B cell (primary cell): ENCODE measurements around the gene KYAT1. TPM values are rescaled to one million over a fixed set of nuclear protein-coding genes. Genes with fewer than 3 reads are reported as not detected.

Experiments
- ATAC-seq: fragments of 200-7000 bp; cut with Tn5 transposase; one replicate; pipeline ENCODE4 v1.10.0; 2021; ENCODE audit warnings: low read depth, mild to moderate bottlenecking, moderate number of reproducible peaks, moderate library complexity
- CTCF ChIA-PET: fragments of 350-600 bp; sonication (Branson Sonifier 250); formaldehyde crosslinking; loops from one replicate; lab custom pipeline; 2021; ENCODE audit warnings: antibody characterized with exemption, inconsistent platforms; lab: Charles Lee
- POLR2A ChIA-PET: fragments of 350-600 bp; sonication (Branson Sonifier 250); formaldehyde crosslinking; loops from one replicate; lab custom pipeline; 2021; ENCODE audit warnings: antibody characterized with exemption; lab: Charles Lee
- DNase-seq: peaks from one replicate; pipeline ENCODE4 v3.0.0; 2013
- H2AFZ ChIP-seq: 2 replicates; pipeline ENCODE4 v1.6.1; 2012; ENCODE audit warnings: mild to moderate bottlenecking, low read depth, low read length; ENCODE audit not compliant: insufficient read depth, poor library complexity, severe bottlenecking
- H3K27ac ChIP-seq, 2 donors: 1 replicate in 1 of 2; 2 replicates in 1 of 2; pipeline ENCODE4 v1.5.1; 2012 to 2013; ENCODE audit warnings: low read length in 2 of 2, mild to moderate bottlenecking in 2 of 2, moderate library complexity in 1 of 2
- H3K27me3 ChIP-seq, 4 experiments: fragments of 200-600 bp in 1 of 4; sonication (generic) in 1 of 4; replicated peaks in 1 of 4; 1 replicate in 2 of 4; 2 replicates in 2 of 4; pipeline versions ENCODE4 v1.6.1 to v1.7.0; 2013 to 2016; ENCODE audit warnings: low read length in 3 of 4, mild to moderate bottlenecking in 2 of 4, mixed read lengths in 1 of 4, moderate library complexity in 1 of 4; ENCODE audit not compliant: insufficient read depth in 4 of 4, control insufficient read depth in 3 of 4; ENCODE audit errors: control extremely low read depth in 1 of 4
- H3K36me3 ChIP-seq, 2 experiments: replicated peaks in 1 of 2; 1 replicate in 1 of 2; 2 replicates in 1 of 2; pipeline versions ENCODE4 v1.6.1 to v1.7.1; 2013; ENCODE audit warnings: low read length in 1 of 2; ENCODE audit not compliant: insufficient read depth in 2 of 2, control insufficient read depth in 1 of 2; ENCODE audit errors: control extremely low read depth in 1 of 2, extremely low read depth in 1 of 2
- H3K4me1 ChIP-seq, 2 donors: fragments of 200-600 bp in 1 of 2; sonication (generic) in 1 of 2; 1 replicate in 1 of 2; 2 replicates in 1 of 2; pipeline versions ENCODE4 v1.5.1 to v1.6.1; 2013 to 2017; ENCODE audit warnings: low read length in 2 of 2; ENCODE audit not compliant: control insufficient read depth in 2 of 2, insufficient read depth in 2 of 2
- H3K4me2 ChIP-seq: replicated peaks from 2 replicates; pipeline ENCODE3; 2012; ENCODE audit warnings: mild to moderate bottlenecking, low read depth, low read length; ENCODE audit not compliant: poor library complexity, severe bottlenecking
- H3K4me3 ChIP-seq, 5 experiments: fragments of 200-600 bp in 1 of 5; sonication (generic) in 1 of 5; 1 replicate in 3 of 5; 2 replicates in 2 of 5; pipeline versions ENCODE4 v1.5.1 to v1.7.0; 2011 to 2016; ENCODE audit warnings: low read length in 4 of 5, mild to moderate bottlenecking in 4 of 5, low read depth in 2 of 5, control low read depth in 1 of 5, moderate library complexity in 1 of 5; ENCODE audit not compliant: insufficient read depth in 1 of 5; ENCODE audit errors: control extremely low read depth in 1 of 5, extremely low read depth in 1 of 5
- H3K79me2 ChIP-seq: fragments of 200-600 bp; sonication (generic); one replicate; pipeline ENCODE4 v1.6.0; 2016; ENCODE audit warnings: low read length; ENCODE audit not compliant: control insufficient read depth, insufficient read depth
- H3K9ac ChIP-seq: fragments of 200-600 bp; sonication (generic); 2 replicates; pipeline ENCODE4 v1.6.1; 2017; ENCODE audit warnings: mild to moderate bottlenecking, low read length, moderate library complexity
- H3K9me3 ChIP-seq, 3 donors: one replicate each; pipeline versions ENCODE4 v1.6.1 to v1.7.1; 2013; ENCODE audit warnings: low read length in 2 of 3; ENCODE audit not compliant: control insufficient read depth in 2 of 3, insufficient read depth in 1 of 3; ENCODE audit errors: control extremely low read depth in 1 of 3
- H4K20me1 ChIP-seq: 2 replicates; pipeline ENCODE4 v1.6.0; 2012; ENCODE audit warnings: mild to moderate bottlenecking, low read length; ENCODE audit not compliant: insufficient read depth, control insufficient read depth, poor library complexity, severe bottlenecking
- H3K27ac Mint-ChIP-seq: one replicate; pipeline ENCODE4 v1.8.0; 2021; ENCODE audit warnings: mixed read lengths
- H3K27me3 Mint-ChIP-seq: one replicate; pipeline ENCODE4 v1.8.0; 2021; ENCODE audit warnings: mixed read lengths
- H3K4me1 Mint-ChIP-seq: one replicate; pipeline ENCODE4 v1.8.0; 2021; ENCODE audit warnings: mixed read lengths
- H3K4me3 Mint-ChIP-seq: one replicate; pipeline ENCODE4 v1.8.0; 2021; ENCODE audit warnings: mixed read lengths
- H3K9me3 Mint-ChIP-seq: one replicate; pipeline ENCODE4 v1.8.0; 2022; ENCODE audit warnings: mixed read lengths; ENCODE audit not compliant: insufficient read depth
- CTCF ChIP-seq: fragments of 200-600 bp; IDR thresholded peaks from one replicate; pipeline ENCODE4 v1.8.0; 2022; ENCODE audit warnings: antibody characterized with exemption, mild to moderate bottlenecking
- EZH2 ChIP-seq: IDR thresholded peaks from 2 replicates; pipeline ENCODE4 v1.6.1; 2012; ENCODE audit warnings: borderline replicate concordance, low read depth, mild to moderate bottlenecking, moderate library complexity, low read length; ENCODE audit not compliant: insufficient read depth, poor library complexity, severe bottlenecking
- WGBS: methylation state at CpG from one replicate; pipeline ENCODE4 v1.1.5; 2013; ENCODE audit warnings: missing lambda C conversion rate; ENCODE audit not compliant: insufficient coverage; 5-methylcytosine and 5-hydroxymethylcytosine counted together
- intact Hi-C: fragments of 100-400 bp; cut with micrococcal nuclease; formaldehyde crosslinking; loops from one replicate; pipeline ENCODE4 v1.10.0; 2022
- polyA plus RNA-seq: library from polyadenylated mRNA; depleted of rRNA; stranded (reverse); fragments of >200 nt; gene quantifications from 2 replicates; pipeline ENCODE4 v1.2.3, GENCODE V29; 2012
- total RNA-seq, 2 donors: library from RNA; stranded (reverse); fragments of 120-200 nt in 1 of 2; gene quantifications; 1 replicate in 1 of 2; 2 replicates in 1 of 2; pipeline versions ENCODE4 v1.2.3 to v1.2.4, GENCODE V29; 2013 to 2022

Gene KYAT1
- total and polyA plus RNA-seq, 2 donors (not counting 1 experiment from before 2014, with no cell fraction given), result 7.0 to 16.2 TPM

GRCh38 chr9:128887914-128888350 lies 6.2 kb upstream of the KYAT1 start:
- no peak overlapping the region for H3K27ac ChIP-seq
- H3K4me3 Mint-ChIP-seq, result no peak overlapping the region
- no peaks in the 10 kb centered on the region for H3K27me3 ChIP-seq
- ChIA-PET POLR2A (no interaction called here), CTCF (interaction anchor here (0.8 kb wide), 1 partner anchor 40 kb away, joined by 3 read pairs; no protein-coding TSS in a partner anchor)
- ATAC-seq (no peak), DNase-seq (no peak)
- no peak overlapping the region for H3K27ac Mint-ChIP-seq
- WGBS, result 76% methylated on average over 6 of the region's 9 CpGs
- peaks cover 24% of the 10 kb centered on the region for H4K20me1 ChIP-seq
- H3K4me2 ChIP-seq, result no peak overlapping the region
- H3K27me3 Mint-ChIP-seq, result no peaks in the 10 kb centered on the region
- H3K79me2 ChIP-seq, result peaks cover 70% of the 10 kb centered on the region
- peaks cover 3 to 43% of the 10 kb centered on the region in 2 experiments for H3K36me3 ChIP-seq
- H3K9ac ChIP-seq, result no peak overlapping the region
- peaks cover 25% of the 10 kb centered on the region for H3K4me1 Mint-ChIP-seq
- no peak overlapping the region for H3K4me3 ChIP-seq
- peaks cover 6 to 15% of the 10 kb centered on the region in 2 donors for H3K4me1 ChIP-seq
- H2AFZ ChIP-seq, result no peak overlapping the region
- no peaks in the 10 kb centered on the region for H3K9me3 ChIP-seq
- TF ChIP-seq CTCF, result no peak
- TF ChIP-seq EZH2, result no peak
- H3K9me3 Mint-ChIP-seq, result no peaks in the 10 kb centered on the region
- intact Hi-C loops, result no loop called here

- ATAC-seq (no peak), DNase-seq (no peak)
- Histone ChIP-seq H3K9ac (no peak overlapping the region), H3K4me3 (no peak overlapping the region), H3K79me2 (peaks cover 77% of the 10 kb centered on the region), H2AFZ (no peak overlapping the region), H3K27ac (no peak overlapping the region), H3K9me3 (no peaks in the 10 kb centered on the region), H3K4me1 (peaks cover 11 to 21% of the 10 kb centered on the region in 2 donors), H4K20me1 (peaks cover 32% of the 10 kb centered on the region), H3K4me2 (no peak overlapping the region), H3K36me3 (peaks cover 3 to 37% of the 10 kb centered on the region in 2 experiments), H3K27me3 (no peaks in the 10 kb centered on the region)
- CTCF ChIA-PET, result no interaction called here
- Mint-ChIP-seq H3K27me3 (no peaks in the 10 kb centered on the region), H3K4me3 (no peak overlapping the region), H3K4me1 (peaks cover 30% of the 10 kb centered on the region), H3K9me3 (no peaks in the 10 kb centered on the region), H3K27ac (no peak overlapping the region)
- WGBS, result no CpG with 5 or more reads among the region's 3 CpGs
- POLR2A ChIA-PET, result interaction anchor here (1.0 kb wide), 1 partner anchor 9 kb away, joined by 5 read pairs; no protein-coding TSS in a partner anchor
- TF ChIP-seq EZH2 (no peak), CTCF (no peak)
- intact Hi-C loops, result no loop called here
These were observed 5.3 kb upstream of the KYAT1 start for GRCh38 chr9:128887049-128887448.
